Activated CD4-positive, alpha-beta T cell treated with anti-CD3 and anti-CD28 coated beads, Interleukin-2, amount 50 U/mL, for 48 hours (primary cell): ENCODE measurements around the gene SOX5.
"Not testable (repeated sequence)": the region's sequence is repeated elsewhere in the genome, so short reads cannot be mapped to it uniquely, and the experiment has no call there.

Experiments
- DNase-seq, 2 experiments: peaks; one replicate each; pipeline ENCODE4 v3.0.0-alpha.2; 2020

SOX5 gene

GRCh38 chr12:23751641-23752040, 197.8 kb downstream of the SOX5 start:
- no peak for DNase-seq

DNA sequence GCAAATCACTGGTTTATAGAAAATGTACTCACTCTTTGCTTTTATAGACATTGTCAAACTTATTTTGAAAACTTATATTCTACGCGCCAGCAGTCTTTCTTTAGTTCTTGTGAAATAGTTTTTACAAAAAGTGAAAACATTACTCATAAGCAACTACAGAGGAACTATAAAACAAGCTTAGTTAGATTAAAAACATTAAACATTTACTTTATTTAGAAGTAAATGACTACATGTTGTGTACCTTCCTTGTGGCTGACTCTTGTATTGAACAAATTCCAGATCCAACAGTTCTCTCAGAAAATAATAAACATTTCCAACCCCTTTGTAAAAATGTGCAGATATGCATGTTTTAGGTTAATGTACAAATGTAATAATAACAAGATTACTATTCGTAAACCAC, 198.5 kb downstream of the SOX5 start:
- no peak for DNase-seq

DNA sequence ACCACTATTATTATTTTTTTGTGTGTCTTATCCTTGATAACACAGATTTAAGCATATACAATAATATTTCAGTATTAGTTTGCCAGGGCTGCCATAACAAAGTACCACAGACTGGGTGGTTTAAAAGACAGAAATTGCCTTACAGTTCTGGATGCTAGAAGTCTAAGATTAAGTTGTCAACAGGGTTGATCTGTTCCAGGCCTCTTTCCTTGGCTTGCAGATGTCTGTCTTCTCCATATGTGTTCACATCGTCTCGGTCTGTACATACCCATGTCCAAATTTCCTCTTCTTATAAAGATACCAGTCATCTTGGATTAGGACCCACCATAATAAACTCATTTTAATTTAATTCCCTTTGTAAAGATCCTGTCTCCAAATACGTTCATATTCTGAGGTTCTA, 204.8 kb downstream of the SOX5 start:
- no peak for DNase-seq

DNA sequence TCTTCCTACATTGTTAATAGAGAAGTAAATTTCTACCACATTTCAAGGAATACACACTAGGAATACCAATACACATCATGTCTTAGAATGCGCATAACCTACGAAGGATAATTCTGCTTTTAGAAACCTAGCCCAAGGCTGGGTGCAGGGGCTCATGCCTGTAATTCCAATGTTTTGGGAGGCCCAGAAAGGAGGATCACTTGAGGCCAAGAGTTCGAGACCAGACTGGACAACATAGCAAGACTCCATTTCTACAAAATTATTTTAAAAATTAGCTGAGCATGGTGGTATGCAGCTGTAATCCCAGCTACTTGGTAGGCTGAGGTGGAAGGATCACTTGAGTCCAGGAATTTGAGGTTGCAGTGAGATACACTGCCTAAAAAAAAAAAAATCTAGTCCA, 206.9 kb downstream of the SOX5 start:
- DNase-seq = no peak

DNA sequence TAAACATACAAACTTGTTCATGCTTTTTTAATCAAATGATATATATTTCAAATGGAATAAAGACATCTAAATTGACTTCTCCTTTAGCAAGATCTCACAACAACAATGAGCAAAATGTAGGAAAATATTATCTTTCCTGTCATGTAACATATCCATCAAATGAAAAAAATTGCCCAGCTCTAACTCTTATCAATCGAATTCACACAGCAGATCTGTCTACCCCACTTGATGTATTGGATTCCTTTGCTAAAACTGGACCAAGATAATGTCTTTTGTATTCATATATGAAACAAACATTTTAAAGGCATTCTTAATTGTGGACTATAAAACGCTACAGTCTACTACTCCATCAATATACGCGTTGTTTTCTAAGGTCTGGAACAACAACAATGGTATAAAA, 218.0 kb downstream of the SOX5 start:
- DNase-seq = no peak

GRCh38 chr12:23731035-23731434, 218.4 kb downstream of the SOX5 start:
- DNase-seq = no peak

DNA sequence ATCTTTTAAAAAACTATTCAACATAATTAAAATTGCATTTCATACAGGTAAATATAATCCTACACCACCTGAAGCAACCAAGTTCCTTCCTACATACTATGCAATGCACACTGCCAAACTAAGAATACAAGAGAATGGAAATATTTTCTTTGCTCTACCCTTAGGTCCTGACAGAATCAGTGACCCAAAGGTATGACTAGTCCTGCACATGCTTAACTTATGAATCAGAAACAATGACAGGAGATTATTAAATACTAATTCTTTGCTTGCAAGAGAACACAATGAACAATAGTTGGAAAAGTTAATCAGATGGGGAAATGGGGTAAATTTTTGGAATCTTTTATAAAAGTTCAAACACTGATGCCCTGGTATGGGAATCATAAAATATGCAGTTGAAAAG, 220.1 kb downstream of the SOX5 start:
- no peak for DNase-seq

DNA sequence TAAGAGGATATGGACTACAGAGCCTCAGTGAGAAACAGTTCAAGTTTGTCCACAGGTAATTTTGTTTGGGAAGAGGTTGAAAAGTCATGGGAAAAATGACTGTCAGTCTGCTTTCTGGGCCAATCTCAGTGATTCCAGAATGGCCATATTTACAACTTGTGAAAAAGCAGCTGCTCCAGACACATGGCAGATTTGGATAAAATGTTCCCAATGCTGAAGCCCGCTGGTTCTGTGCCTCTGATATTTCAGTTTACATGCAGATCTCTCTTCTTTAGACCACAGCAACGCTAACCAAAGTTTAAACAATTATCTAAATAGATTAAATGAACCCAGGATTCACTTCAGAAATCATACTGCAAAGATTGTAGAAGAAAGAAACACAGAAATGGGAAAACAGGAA, 222.8 kb downstream of the SOX5 start:
- DNase-seq = no peak

DNA sequence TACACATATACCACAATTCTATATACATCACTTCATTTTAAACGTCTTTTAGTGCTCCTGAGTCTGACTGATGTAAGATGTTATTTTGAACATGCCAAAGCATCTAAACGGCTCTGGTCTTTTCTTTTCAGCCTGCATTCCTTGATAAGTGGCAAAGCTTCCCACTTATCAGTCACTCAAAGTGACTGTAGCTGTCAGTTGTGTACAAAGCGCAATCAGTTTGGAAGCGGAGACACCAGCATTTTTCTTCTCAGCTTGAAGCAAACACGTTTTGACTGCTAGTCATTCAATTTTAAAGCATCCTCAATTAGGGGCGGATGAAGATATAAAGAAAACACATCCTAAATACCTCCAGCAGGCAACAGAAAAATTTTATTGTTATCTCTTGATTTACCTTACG, 226.8 kb downstream of the SOX5 start:
- no peak for DNase-seq

DNA sequence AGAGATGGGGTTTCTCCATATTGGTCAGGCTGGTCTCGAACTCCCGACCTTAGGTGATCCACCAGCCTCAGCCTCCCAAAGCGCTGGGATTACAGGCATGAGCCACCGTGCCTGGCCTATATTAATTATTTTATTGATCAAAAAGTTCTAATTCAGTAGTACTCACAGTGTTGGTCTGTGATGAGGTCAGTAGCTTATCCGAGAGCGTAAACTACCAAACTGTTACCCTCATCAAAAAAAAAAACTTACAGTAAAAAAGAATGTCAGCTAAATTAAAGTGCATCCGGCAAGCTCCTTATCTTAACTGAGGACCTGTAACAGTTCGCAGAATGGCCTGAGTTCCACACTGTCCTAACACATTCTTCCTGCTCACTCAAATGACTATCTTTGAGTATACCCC, 228.2 kb downstream of the SOX5 start:
- DNase-seq = no peak

GRCh38 chr12:23719493-23719892, 230.0 kb downstream of the SOX5 start:
- no peak for DNase-seq

GRCh38 chr12:23710361-23710760, 239.1 kb downstream of the SOX5 start:
- DNase-seq = not testable (repeated sequence)

- no peak for DNase-seq
Measured at GRCh38 chr12:23708185-23708837, 241.2 kb downstream of the SOX5 start.

DNA sequence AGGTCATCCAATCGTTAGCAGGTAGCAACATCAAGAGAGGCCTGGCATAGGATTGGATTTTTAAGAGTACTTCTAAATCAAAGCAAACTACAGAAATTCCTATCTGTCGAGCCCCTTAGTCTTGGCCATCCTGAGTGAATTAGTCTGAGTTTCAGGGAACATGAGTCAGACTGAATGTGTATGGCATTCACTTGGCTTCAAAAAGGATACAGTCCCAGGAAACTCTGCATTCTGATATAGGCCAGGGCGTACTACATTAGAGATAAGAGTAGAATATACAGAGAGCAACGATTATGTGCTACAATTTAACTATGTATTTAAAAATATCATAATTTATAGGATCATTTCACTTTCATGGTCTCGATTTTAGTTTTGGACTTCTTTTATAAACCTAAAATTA, 242.2 kb downstream of the SOX5 start:
- DNase-seq = no peak

DNA sequence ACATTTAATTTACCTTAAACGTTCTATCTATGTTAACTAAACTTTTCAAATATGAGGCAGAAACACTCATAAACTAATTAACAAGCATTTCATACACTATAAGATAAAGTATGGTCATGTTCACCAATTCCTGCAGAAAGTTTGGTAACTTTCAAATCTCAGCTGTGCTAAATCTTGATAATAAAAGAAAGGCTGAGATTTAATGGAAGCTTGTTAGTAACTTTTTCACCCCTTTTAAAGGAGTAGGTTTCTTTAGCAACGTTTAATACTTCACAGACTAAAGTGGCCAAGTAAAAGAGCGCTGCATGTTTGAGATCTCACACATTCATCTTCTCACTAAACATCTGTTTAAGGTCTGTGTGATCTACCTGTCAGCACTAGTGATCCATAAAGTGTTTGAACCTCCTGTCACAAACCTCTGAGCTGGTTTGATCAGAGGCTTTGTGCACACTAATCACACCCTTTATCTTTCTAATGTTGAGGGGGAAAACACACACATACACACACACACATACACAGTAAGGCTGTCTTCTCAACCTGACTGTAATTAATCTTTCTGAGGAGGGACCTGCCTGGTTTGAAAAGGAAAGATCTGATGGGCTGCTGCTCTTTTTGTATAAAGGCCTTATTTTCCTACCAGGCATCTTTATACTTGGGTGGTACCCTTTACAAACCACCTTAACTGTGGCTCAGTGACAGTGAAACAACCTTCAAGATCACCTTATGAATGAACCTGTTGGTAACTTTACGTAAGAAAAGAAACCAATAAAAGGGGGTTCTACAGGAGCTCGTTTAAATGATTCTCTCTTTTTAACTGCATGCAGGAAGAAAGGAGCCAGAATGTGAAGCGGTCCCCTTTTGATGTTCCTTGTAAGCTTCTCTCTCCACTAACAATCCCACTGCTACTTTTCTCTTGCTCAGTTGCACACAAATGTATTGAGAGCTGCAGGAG, 244.2 kb downstream of the SOX5 start:
- no peak for DNase-seq

DNA sequence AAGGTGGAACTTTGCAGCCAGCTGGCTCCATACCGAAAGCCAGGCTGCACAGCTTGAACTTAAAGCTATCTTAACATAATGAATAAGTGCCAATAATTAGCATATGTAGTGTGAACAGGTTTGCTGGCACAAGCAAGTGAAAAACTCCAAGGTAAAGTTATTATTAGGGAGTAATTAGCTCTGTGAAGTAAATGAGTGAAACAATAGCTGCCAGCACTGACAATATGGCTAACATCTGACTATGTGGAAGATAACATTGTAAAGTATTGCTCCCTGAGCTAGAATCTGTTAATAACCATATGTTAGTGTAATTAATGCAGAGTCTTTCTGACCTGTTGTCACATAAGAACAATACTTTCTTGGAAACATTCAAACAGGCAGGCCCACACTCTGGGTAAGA, 246.4 kb downstream of the SOX5 start:
- DNase-seq = no peak

DNA sequence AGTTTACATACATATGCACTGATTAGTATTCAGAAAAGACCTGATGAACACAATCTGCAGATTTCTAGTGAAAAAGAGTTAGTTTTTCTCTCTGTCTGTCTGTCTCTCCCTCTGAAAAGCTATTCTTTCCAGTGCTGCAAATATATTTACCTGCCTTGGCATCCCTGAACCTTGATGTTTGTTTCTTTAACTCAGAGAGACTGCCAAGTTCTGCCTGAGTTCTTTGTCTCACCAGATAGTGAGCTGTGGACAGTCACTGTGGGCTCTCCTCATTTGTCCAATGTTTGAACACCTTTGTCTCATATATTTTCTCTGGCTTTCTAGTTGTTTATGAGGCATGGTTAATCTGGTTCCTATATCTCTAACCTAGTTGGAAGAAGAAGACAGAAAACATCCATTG, 250.4 kb downstream of the SOX5 start:
- DNase-seq = no peak

DNA sequence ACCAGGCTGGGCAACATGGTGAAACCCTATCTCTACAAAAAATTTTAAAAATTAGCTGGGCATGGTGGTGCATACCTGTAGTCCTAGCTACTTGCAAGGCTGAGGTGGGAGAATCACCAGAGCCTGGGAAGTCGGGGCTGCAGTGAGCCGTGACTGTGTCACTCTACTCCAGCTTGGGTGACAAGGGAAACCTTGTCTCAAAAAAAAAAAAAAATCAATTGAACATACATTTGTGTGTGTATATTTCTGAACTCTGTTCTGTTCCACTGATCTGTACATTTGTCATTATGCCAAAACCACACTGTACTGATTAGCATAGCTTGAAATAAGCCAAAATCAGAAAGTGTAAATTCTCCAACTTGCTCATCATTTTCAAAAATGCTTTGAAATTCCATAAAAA, 254.6 kb downstream of the SOX5 start:
- no peak for DNase-seq

DNA sequence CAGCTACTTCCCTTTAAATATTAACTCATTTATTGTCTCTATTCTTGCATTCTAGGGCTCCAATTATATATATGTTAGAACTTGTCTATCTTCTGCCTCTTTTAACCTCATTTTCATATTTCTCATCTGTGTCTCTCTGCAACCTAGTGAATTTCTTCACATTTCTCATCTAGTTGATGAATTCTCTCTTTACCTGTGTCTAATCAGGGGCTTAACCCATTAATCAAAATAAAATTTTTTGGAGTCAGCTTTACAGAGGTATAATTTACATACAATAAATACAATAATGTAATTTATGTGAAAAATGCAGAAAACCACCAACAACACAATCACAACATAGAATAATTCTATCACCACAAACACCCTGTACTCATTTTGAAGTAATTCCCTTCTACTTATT, 255.2 kb downstream of the SOX5 start:
- no peak for DNase-seq

GRCh38 chr12:23687947-23688346, 261.5 kb downstream of the SOX5 start:
- no peak for DNase-seq

- DNase-seq = no peak
Measured at GRCh38 chr12:23686095-23686494, 263.4 kb downstream of the SOX5 start.

DNA sequence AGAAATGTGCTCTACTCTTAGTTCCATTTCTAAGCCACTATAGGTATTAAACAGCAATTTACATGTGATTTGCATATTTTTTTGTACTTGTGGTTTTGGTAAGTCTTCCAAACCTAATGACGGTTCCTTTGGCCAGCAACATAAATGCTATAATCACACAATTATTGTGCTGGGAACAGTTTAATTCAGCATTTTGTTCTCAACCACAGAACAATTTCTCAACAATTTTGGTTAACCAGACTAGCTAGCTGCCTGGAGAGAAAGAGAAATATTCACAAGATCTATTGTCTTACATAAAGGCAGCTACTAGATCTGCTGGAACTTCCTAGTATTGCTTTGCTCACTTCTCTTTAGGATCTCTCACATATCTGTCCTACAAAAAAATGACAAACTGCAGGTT, 265.3 kb downstream of the SOX5 start:
- no peak for DNase-seq

- DNase-seq = no peak
Measured at GRCh38 chr12:23681237-23681636, 268.2 kb downstream of the SOX5 start.

DNA sequence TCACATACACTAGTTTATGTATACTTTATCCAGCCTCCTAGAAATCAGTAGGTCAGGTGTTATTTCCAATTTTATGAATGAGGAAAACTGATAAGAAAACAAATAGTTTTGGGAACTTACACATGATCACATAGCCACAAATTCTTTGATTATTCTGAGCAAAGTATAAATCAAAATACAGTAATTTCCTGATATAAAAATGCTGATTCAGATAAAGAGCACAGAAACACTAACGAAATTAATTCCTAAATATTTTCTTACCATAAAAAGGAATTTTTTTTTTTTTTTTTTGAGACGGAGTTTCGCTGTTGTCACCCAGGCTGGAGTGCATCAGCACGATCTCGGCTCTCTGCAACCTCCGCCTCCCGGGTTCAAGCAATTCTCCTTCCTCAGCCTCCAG, 275.4 kb downstream of the SOX5 start:
- no peak for DNase-seq

DNA sequence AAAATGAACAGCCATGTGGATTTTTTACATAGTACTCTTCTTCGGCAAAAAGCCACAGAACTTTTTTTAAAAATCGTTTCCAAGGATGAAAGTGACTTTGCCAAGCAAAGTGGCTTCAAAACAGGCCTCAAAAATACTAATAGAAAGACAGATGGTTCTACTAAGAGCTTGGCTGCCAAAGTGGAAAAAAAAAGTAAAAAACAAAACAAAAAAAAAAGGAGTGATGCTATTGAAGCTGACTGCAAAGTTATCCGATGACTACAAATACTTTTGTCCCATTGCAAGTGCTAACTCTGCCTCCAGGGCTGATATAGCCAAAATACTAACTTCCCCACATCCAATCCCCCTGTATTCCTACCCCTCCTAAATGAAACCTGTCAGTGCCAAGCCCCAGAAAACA, 277.6 kb downstream of the SOX5 start:
- DNase-seq = no peak
